Transverse colon (tissue), 4 donors: Measurements from ENCODE around the gene ZG16.

Experiments
- EP300 ChIP-seq: sonication (generic); formaldehyde crosslinking; IDR thresholded peaks from one replicate; pipeline ENCODE4 v1.6.1; 2017; ENCODE audit warnings: antibody characterized with exemption, low read depth
- POLR2A ChIP-seq: fragments of 450-650 bp; IDR thresholded peaks from one replicate; pipeline ENCODE4 v1.6.1; 2016; ENCODE audit warnings: antibody characterized with exemption, mild to moderate bottlenecking, moderate library complexity
- POLR2AphosphoS5 ChIP-seq, 3 donors: sonication (generic); formaldehyde crosslinking; IDR thresholded peaks; one replicate each; pipeline ENCODE4 v1.6.1; 2016; ENCODE audit warnings: antibody characterized with exemption in 3 of 3
- TF ChIP-seq, protein P1 (sequence below), 5 experiments: fragments of 200-600 bp in 3 of 5; fragments of 450-650 bp in 2 of 5; sonication (generic) in 3 of 5; IDR thresholded peaks; 1 replicate in 2 of 5; 2 replicates in 3 of 5; pipeline ENCODE4 v1.5.1; 2016 to 2017; ENCODE audit warnings: antibody characterized with exemption in 5 of 5, inconsistent platforms in 3 of 5, mild to moderate bottlenecking in 2 of 5, moderate library complexity in 1 of 5

DNA sequence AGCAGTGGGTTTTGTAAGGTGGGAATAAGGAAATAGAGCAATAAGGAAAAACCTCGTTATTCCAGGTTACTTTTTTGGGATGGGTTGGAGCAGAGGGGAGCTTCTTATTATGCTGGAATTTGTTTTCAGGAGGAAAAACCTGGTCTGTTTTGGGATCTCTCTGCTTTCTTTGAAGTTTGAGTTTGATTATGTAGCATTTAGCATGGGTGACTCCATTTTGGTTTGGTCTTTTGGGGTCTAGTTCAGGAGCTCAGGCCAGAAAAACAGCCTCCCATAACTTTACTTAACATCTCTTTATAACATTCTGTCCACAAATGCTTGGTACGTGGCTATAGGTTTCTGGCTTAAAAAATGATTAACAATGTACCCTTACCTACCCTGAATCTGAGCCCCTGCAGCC is 8.5 kb upstream of the ZG16 start:
- TF ChIP-seq POLR2A (no peak), POLR2AphosphoS5 (IDR thresholded peaks at IDR 0.05) (no peak), EP300 (no peak)
- TF ChIP-seq, protein P1, sequence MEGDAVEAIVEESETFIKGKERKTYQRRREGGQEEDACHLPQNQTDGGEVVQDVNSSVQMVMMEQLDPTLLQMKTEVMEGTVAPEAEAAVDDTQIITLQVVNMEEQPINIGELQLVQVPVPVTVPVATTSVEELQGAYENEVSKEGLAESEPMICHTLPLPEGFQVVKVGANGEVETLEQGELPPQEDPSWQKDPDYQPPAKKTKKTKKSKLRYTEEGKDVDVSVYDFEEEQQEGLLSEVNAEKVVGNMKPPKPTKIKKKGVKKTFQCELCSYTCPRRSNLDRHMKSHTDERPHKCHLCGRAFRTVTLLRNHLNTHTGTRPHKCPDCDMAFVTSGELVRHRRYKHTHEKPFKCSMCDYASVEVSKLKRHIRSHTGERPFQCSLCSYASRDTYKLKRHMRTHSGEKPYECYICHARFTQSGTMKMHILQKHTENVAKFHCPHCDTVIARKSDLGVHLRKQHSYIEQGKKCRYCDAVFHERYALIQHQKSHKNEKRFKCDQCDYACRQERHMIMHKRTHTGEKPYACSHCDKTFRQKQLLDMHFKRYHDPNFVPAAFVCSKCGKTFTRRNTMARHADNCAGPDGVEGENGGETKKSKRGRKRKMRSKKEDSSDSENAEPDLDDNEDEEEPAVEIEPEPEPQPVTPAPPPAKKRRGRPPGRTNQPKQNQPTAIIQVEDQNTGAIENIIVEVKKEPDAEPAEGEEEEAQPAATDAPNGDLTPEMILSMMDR (IDR thresholded peaks at IDR 0.05) = no peak
